GM13976 (cell line): ENCODE measurements around the gene TNP2.
A peak's percentile ranks its signal among the peaks of the same experiment; 100 is the strongest.

Source experiments
- DNase-seq: peaks from one replicate; pipeline ENCODE4 v3.0.0; 2012; ENCODE audit warnings: low spot score
- CTCF ChIP-seq: IDR thresholded peaks from 2 replicates; pipeline ENCODE4 v1.5.1; 2012; ENCODE audit warnings: borderline replicate concordance, mild to moderate bottlenecking; ENCODE audit not compliant: insufficient read depth; ENCODE audit errors: extremely low read depth, missing control alignments, control extremely low read depth
- in situ Hi-C: fragments of 300-500 bp; cut with MboI; formaldehyde crosslinking; loops from one replicate; pipeline ENCODE4 v1.12.0; 2022; ENCODE audit warnings: low sequenced_read_pairs, mixed read lengths, inconsistent platforms; ENCODE audit not compliant: unreplicated experiment

Gene TNP2

GRCh38 chr16:11259655-11260595 lies 9.2 kb downstream of the TNP2 start:
- in situ Hi-C loops, result loop anchor here (10.0 kb wide), 1 partner anchor 295 kb away; no protein-coding TSS in a partner anchor
- TF ChIP-seq CTCF, result no peak
- no peak for DNase-seq

- in situ Hi-C loops, result loop anchor here (10.0 kb wide), 1 partner anchor 294 kb away; no protein-coding TSS in a partner anchor
Observed at GRCh38 chr16:11258553-11259492, 10.3 kb downstream of the TNP2 start.

GRCh38 chr16:11257131-11257938 lies 11.8 kb downstream of the TNP2 start:
- TF ChIP-seq CTCF, result peak; percentile 86
- peak; percentile 80 for DNase-seq
- in situ Hi-C loops, result loop anchor here (10.0 kb wide), 1 partner anchor 293 kb away; no protein-coding TSS in a partner anchor

More at GRCh38 chr16:11258553-11259492, 10.3 kb downstream of the TNP2 start:
- DNase-seq, result peak; percentile 81
- TF ChIP-seq CTCF, result no peak

GRCh38 chr16:11256661-11257130 lies 12.4 kb downstream of the TNP2 start:
- in situ Hi-C loops, result loop anchor here (10.0 kb wide), 1 partner anchor 292 kb away; no protein-coding TSS in a partner anchor

More at GRCh38 chr16:11256661-11257130, 12.4 kb downstream of the TNP2 start:
- TF ChIP-seq CTCF, result no peak
- no peak for DNase-seq
